Renal cortical epithelial cell (primary cell): Measurements from ENCODE around the gene AQP5. TPM values are rescaled to one million over a fixed set of nuclear protein-coding genes. Genes with fewer than 3 reads are reported as not detected.

Experiments
- DNase-seq: peaks from one replicate; pipeline ENCODE4 v3.0.0-alpha.2; 2011; ENCODE audit warnings: low read depth
- total RNA-seq: library from RNA; depleted of rRNA; stranded (reverse); fragments of >200 nt; gene quantifications from 2 replicates; pipeline ENCODE4 v1.2.3, GENCODE V29; 2014

AQP5 gene
- total RNA-seq, 1 donor from 2014 or later = not detected

DNA sequence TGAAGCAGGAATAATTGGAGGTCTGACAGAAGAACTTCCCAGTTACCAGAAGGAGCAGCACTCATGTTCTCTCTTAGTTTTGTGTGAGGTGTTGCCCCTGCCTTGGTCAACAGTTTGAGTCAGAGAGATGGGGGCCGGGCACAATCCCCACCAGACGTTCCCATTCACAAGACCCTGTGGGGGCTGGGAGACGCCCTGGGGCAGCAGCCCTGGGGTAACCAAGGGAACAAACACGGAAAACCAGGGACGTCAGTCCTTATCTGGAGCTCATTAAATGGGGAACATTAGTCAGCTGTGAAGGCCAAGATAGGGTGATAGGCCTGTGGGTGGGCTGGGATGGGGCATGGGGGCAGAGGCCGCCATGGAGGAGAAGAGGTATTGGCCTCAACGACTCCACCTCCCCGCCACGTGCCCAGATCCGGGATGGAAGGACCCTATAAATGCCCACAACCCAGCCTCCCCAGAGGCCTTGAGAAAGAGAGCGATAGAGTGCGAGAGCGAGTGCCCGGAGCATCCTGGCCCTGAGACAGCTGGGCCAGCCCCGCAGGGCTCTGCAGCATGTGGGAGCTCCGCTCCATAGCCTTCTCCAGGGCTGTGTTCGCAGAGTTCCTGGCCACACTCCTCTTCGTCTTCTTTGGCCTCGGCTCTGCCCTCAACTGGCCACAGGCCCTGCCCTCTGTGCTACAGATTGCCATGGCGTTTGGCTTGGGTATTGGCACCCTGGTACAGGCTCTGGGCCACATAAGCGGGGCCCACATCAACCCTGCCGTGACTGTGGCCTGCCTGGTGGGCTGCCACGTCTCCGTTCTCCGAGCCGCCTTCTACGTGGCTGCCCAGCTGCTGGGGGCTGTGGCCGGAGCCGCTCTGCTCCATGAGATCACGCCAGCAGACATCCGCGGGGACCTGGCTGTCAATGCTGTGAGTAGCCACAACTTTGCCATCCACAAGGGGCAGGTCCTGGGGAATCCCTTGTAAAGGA is 11.1 kb upstream of the AQP5 start, which contains the start of gene AQP2:
AQP2 (plus strand) TSS at position 465 of the 979 bp plus-strand sequence; CDS start at position 559, 94 bp downstream.
- DNase-seq = no peak

DNA sequence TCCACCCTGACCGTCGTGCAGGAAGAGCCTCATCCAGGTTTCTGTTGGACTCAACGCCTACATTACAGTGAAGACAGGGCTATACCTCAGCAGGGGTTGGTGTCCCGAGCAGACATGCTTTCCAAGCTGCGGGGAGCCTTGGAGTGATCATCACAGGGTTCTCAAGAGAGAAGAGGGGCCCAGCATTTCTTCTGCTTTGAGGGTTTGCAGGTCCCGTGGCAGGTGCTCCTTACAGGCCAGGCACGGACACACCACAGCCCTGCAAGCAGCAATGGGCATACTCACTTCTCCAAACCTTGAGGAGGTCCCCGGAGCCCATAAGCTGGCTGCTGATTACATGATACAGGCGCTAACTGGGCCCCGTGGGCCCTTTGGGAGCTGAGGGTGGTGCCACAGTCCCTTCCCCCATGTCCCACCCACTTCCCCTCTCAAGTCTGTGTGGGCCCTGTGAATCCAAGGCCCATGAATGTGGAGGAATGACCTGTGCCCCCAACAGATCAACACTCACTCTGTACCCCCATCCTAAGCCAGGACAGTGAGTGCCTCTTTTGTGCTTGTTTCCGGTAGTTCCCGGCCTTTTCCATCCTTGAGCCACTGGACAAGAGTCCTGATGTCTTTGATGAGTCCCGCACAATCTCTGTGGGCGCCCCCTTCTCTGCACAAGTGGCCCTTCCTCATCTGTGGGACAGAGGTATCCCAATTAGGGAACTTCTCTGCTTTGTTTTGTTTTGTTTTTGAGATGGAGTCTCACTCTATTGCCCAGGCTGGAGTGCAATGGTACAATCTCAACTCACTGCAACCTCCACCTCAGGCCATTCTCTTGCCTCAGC is 10.0 kb upstream of the AQP5 start:
- no peak for DNase-seq

DNA sequence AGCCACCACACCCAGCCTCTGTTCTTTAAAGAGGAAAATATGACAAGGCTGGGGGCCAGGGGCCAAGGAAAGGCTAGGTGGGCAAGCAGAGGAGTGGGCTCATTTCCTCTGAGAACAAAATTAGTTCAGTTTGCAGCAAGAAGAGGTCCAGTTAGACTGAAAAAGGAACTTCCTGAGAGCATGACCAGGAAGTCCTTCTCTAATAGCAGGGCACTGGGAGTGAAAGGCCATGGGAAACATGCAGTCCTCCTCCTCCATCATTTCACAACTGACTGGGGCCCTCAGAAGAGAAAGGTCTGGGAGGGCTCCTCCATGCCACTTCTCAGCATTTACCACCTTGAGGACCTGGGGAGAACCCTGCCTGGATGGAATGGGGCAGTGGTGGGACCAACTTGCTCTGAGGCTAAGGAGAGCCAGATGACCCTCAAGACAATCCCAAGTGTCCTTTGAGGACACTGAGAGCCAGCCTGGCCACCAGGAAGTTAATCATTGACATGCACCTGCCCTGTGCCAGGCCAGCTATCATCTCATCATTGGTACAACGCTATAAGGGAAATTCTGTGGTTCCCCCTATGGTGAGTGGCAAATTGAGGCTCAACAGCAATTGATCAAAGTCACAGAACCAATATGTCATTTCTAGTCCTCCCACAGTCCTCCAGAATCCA is 9.1 kb upstream of the AQP5 start:
- no peak for DNase-seq

DNA sequence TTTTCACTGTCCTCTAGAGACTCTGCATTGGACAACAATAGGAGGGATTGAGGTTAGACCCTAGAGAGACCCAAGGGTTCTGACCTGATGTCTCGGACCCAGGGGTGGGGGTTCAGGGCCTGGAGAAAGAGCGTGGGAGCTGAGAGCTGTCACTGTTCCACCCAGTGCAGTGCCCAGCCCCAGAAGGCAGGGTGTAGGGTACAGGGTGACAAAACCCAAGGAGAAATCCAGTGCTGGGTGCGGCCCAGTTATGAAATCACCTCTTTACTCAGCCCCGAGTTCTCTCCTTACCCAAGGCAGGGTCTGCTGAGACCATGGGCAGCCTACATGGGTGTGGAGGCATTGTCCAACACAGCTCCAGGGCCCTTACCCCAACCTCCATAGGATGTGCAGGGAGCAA is 8.5 kb upstream of the AQP5 start:
- no peak for DNase-seq

DNA sequence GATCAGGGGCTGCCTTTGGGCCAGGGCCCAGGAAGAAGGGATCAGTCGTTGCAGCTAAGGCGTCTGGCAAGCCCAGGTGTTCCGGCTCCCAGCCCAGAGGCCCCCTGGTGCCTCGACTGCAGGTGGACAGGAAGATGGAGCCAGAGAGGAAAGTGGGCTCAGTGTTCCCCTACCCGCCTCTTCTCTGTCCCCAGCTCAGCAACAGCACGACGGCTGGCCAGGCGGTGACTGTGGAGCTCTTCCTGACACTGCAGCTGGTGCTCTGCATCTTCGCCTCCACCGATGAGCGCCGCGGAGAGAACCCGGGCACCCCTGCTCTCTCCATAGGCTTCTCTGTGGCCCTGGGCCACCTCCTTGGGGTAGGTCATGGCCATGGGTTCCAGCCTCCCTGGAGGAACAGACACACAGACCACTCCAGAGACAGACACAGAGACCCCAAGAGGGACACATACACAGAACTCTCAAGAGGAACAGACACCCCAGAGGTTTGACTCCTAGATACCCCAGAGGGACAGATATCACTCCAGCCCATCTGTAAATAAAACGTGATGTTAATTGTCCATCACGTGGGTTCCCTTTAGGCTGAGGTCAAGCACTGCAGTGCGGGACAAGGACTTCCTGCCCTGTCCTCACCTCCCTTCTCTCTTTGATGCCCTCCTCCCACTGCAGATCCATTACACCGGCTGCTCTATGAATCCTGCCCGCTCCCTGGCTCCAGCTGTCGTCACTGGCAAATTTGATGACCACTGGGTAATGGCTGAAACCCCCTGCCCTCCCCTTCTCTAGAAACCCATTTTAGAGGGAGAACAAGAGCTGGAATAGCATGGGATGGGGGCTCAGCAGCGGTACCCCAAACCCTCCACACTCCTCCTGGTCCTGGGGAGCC is 7.5 kb upstream of the AQP5 start:
- no peak for DNase-seq

DNA sequence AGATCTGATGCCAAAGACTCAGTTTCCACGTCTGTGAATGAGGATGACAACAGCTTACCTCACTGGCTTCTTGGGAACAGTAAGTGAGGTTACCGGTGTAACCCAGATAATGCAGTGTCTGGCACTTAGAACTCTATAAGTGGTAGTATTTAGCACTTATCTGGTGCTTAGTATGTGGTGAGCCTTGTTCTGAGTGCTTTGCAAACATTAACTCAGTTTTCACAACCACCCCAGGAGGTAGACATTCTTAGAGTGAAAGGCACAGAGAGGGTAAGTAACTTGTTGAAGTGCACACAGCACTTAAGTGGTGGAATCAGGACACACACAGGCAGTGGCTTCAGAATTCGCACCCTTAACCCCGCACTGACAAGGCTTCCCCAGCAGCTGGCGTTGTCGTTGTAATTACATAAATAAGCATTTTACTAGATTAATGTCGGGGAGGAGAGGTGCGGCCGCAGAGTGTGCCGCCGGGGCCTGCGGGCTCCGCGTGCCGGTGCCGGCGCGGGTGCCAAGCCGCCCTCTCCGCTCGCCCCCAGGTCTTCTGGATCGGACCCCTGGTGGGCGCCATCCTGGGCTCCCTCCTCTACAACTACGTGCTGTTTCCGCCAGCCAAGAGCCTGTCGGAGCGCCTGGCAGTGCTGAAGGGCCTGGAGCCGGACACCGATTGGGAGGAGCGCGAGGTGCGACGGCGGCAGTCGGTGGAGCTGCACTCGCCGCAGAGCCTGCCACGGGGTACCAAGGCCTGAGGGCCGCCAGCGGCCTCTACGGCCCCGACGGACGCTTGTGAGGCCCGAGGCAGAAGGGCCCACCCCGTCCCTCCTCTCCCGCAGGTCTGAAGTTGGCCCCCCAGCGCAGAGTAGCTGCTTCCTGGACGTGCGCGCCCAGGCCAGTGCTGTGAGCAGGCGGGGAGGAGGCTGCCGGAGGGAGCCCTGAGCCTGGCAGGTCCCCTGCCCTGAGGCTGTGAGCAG is 6.5 kb upstream of the AQP5 start:
- no peak for DNase-seq

DNA sequence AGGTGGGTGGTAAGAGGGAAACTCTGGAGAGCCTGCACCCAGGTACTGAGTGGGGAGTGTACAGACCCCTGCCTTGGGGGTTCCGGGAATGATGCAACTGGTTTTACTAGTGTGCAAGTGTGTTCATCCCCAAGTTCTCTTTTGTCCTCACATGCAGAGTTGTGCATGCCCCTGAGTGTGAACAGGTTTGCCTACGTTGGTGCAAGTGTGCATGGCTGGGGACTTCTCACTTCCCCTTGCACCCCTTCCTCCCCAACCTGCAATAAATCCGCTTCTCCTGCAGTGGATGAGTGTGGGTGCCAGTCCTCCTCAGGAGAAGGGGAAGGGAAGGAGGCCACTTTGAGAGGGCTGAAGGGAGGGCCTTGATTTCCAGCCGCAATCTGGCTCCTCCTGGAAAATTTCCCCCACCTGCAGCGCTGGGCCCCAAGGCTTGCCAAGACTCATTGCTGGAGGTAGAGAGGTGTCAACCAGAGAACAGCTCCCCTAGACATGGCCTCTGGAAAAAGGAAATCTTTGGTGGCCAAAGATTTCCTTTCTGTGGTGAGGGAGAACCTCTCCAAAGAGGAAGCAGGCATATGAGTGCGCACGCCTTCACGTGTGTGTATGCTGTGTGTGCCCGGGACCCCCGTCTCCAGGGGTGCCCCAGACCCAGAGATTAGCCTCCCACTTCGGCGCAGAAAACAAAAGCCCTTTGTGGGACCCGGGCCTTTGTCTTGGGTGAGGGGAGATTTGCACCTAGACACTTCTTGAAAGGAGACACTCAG is 5.6 kb upstream of the AQP5 start:
- no peak for DNase-seq

DNA sequence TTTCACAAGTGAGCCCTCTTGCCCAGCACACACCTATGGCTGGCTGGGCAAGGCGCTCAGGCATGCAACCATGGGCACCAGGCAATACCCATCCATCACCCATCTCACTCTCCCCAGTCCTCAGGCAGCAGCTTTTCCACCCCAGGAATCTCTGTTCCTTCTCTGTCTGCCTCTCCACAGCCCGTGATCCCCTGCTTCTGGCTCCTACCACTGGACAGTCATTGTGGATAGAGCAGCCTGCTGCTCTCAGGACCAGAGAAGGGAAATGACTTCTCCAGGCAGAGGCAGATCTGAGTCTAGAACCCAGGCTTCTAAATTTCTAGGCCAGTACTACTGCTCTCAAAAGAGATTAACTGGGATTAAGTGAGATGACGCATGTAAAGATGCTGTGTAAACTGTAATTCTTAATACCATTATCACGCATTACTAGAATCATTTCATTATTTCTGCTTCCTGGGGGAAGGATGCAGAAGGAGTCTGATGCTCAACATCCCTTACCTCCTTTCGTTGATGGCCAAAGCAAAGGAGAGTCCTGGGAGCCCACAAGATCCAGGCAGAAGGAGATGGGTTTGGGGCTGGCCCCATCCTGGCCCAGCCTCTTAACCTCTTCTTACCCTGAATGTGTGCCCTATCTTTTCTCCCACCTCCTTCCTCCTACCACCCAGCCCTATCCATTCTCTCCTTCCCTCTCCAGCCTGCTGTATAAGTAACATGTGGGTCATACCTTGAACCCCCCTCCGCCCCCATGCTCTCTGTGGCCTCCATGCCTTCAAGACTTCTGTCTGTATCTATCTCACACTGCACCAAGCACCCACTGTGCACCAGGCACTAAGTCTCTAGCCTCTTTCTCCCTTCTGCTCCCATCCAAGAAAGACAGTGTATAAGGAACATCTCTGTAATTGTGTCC is 4.8 kb upstream of the AQP5 start:
- DNase-seq = peak; percentile 51

DNA sequence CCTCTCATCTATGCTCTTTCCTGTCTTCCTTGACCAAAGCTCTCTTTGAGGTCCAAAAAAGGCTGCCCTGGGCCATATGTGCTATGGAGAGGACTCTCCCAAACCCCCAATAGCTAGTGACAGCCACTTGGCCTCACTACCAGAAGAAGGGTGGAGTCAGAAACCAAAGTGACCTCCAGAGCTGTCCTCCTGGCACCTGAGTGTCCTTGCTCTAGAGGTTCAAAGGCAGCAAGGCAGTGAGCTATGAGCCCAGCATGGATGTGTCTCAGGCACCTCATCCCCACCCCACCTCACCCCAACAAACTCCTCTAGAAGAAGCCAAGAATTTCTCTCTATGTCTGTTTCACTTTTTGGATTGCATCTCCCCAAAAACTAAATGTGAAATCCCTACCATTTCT is 4.1 kb upstream of the AQP5 start:
- DNase-seq = no peak

DNA sequence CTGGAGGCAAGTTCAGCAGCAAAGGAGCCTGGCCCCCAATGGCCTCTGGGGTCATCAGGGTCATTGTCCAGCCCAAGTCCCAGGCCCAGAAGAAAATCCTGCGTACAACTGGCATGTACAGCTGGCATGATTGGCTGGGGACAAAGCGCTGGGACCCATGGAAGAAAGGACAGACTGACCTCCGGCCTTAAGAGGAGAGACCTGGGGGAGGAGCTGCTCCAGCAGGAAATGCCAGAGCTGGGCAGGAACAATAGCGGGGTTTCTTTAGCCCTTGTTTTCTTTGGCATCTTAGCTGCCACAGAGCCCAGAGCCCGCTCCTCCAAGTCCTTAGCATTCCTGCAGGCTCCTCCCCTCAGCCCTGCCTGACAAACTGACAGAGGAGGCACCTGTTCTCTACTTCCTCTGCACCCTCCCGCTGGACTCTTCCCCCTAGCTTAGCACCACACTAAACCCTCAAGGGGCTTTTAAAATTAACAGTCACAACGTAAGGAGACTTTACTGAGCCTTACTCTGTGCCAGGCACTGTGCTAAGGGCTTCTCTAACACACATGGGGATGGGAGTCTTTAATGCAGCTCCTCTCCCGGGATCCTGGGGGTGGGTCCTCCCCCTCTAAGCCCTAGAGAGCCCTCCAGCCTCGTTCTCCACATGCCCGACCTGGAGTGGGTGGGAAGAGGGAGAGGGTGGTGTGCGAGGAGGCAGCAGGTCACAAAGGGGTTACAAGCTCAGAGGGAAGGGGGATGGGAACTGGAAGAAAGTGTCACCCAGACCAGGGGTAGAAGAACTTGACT is 1.8 kb upstream of the AQP5 start:
- DNase-seq = peak; percentile 87

DNA sequence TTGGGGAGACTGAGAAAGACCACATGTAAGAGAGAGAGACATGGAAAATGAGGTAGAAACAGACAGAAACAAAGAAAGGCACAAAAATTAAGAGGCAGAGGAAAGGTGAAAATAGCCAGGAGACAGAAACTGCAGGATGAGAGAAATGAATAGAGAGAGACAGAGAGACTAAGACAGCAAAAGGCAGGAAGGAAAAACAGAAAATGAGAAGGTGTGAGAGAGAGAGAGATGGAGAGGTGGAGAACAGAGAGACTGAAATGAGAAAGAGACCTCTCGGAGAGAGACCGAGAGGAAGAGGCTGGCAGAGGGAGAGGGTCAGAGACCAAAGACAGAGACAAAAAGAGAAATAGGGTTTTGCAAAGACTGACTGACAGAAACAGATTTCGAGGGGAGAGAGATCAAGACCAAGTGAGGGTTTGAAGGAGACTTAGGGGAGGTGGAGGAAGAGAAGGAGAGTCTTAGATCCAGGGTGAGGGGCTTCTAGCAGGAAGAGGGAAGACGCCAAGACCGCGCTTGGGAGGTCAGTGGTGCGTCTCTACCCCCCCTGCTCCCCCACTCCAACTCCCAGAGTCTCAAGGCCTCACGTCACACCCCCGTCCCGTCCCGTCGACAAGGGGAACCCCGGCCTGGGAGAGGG is 1.1 kb upstream of the AQP5 start:
- DNase-seq = no peak

DNA sequence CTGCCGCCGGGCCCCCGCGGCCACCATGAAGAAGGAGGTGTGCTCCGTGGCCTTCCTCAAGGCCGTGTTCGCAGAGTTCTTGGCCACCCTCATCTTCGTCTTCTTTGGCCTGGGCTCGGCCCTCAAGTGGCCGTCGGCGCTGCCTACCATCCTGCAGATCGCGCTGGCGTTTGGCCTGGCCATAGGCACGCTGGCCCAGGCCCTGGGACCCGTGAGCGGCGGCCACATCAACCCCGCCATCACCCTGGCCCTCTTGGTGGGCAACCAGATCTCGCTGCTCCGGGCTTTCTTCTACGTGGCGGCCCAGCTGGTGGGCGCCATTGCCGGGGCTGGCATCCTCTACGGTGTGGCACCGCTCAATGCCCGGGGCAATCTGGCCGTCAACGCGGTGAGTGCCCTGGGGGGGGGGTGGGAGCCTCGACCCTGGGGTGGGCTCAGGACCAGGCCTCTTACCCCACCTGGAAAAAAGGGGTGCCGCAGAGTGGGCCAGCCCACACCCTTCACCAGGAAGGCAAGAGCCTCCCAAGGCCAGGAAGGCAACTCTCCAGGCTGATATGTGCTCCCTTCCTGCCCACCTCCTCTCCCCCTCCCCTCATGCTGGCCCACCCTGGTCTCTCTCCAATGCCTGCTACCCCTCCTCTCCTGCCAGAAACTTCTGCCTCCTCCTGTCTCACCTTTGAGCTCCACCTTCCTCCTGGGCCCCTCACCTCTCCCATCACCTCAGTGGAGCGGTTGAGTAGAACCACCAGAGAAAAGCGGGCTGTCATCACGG is 507 bp downstream of the AQP5 start:
- no peak for DNase-seq

DNA sequence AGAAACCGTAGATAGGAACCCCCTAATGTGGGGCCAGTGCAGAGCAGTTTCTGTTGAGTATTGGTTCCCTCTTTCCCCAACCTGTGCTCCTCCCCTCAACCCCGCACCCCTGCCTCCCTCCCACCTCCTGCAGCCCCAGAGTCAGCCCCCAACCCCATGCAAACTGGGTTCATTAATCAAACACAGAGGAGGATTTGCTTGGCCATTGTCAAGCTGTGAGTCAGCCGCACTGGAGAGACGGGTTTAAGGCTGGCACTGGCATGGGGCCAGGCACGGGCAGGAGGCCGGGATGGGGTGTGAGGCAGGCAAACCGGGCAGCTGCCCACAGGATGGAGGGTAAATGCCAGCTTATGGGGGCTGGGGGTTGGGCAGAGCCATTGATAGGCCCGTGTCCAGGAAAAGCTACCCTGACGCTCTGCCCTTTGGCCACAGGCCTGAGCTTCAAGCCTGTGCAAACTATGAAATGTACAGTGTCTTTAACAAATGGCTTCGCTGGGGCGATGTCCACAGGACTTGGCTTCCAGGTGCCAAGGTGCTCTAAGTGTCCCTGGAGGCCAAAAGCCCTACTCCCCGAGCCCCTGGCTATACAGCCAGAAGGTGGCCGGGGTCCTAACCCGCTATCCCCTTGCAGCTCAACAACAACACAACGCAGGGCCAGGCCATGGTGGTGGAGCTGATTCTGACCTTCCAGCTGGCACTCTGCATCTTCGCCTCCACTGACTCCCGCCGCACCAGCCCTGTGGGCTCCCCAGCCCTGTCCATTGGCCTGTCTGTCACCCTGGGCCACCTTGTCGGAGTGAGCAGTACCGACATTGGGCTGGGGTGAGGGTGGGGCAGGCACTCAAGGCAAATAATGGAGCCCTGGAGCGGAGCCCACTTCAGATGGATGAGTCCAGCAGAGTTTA is 1.4 kb downstream of the AQP5 start:
- DNase-seq = peak; percentile 87

DNA sequence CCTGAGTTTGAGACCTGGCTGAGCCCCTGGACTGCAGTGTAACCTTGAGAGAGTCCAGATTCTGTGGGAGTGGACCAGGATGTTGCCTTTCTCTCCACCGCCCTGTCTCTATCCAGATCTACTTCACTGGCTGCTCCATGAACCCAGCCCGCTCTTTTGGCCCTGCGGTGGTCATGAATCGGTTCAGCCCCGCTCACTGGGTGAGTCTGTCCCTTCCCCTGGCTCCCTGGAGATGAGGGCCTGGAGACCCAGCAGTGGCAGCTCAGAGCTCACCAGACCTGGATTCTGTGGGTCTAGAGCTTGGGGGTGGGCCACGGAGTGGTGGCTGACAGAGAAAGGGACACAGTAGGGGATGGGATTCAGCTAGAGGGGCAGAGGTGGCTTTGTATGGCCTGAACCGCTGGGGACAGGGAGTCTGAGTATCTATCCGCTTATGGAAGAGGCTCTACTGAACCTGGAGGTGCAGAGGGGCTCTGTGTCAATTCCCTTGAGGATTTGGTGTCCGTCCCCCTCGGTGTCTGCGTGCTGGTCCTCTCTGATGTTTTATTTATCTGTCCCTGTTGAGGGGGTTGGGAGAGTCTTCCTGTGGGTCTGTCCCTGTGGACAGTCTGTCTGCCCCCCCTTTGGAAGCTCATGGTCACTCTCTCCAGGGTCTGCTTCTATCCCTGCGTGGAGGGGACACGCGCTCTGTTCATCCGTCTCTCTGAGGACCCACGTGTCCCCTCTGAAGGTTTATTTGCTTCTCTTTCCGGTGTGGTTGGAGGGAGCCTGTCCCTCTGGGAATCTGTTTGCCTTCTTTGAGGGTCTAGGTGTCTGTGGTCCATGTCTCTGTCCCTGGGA is 2.5 kb downstream of the AQP5 start:
- no peak for DNase-seq
